ENCODE data around the gene GLT8D2.

GRCh38 chr12:104044158-104044557, 5.8 kb downstream of the GLT8D2 start:
- TF ChIP-seq POLR2A (IDR thresholded peaks at IDR 0.05; ENCODE audit: low read length) (no peak), PHF8 (IDR thresholded peaks at IDR 0.05; ENCODE audit: borderline replicate concordance, low read depth) (no peak), CTCF (IDR thresholded peaks at IDR 0.05) (no peak), JUN (IDR thresholded peaks at IDR 0.05) (no peak), SMC3 (IDR thresholded peaks at IDR 0.05) (no peak)
